ENCODE results near the gene SH2D2A.

GRCh38 chr1:156813750-156814570 lies 2.7 kb downstream of the SH2D2A start:
- TF ChIP-seq POLR2AphosphoS5 (IDR thresholded peaks at IDR 0.05; ENCODE audit: low read depth, low read length) (no peak), SPI1 (IDR thresholded peaks at IDR 0.05; ENCODE audit: low read depth, low read length) (no peak), TAF1 (IDR thresholded peaks at IDR 0.05; ENCODE audit: low read depth, low read length) (no peak), POLR2A (IDR thresholded peaks at IDR 0.05; ENCODE audit: low read depth, low read length) (no peak)
